Astrocyte (in vitro differentiated cells and primary cell): Measurements from ENCODE around the gene MS4A2. TPM values are rescaled to one million over a fixed set of nuclear protein-coding genes. Genes with fewer than 3 reads are reported as not detected.

Experiments
- DNase-seq: peaks from one replicate; pipeline ENCODE4 v3.0.0-alpha.2; 2010; ENCODE audit warnings: low read depth
- FAIRE-seq: peaks from 2 replicates; lab custom pipeline; 2011; peaks lifted over from hg19 to GRCh38; lab: Jason Lieb, UNC
- H2AFZ ChIP-seq: 2 replicates; pipeline ENCODE4 v1.6.0; 2012; ENCODE audit warnings: low read depth, low read length, inconsistent platforms
- H3K27ac ChIP-seq: 2 replicates; pipeline ENCODE4 v1.5.1; 2011; ENCODE audit warnings: low read depth, low read length, inconsistent platforms
- H3K27me3 ChIP-seq: 2 replicates; pipeline ENCODE4 v1.6.0; 2011; ENCODE audit warnings: low read length, inconsistent platforms; ENCODE audit not compliant: insufficient read depth
- H3K36me3 ChIP-seq: 2 replicates; pipeline ENCODE4 v1.5.1; 2011; ENCODE audit warnings: low read length, inconsistent platforms; ENCODE audit not compliant: insufficient read depth
- H3K4me1 ChIP-seq: 2 replicates; pipeline ENCODE4 v1.5.1; 2011; ENCODE audit warnings: low read length, inconsistent platforms; ENCODE audit not compliant: insufficient read depth
- H3K4me2 ChIP-seq: 2 replicates; pipeline ENCODE4 v1.6.0; 2012; ENCODE audit warnings: low read length, inconsistent platforms
- H3K4me3 ChIP-seq: 2 replicates; pipeline ENCODE4 v1.5.1; 2011; ENCODE audit warnings: low read depth, mild to moderate bottlenecking, low read length, inconsistent platforms; ENCODE audit not compliant: insufficient read depth
- H3K79me2 ChIP-seq: 2 replicates; pipeline ENCODE4 v1.6.0; 2012; ENCODE audit warnings: mild to moderate bottlenecking, low read length, inconsistent platforms; ENCODE audit not compliant: insufficient read depth
- H3K9ac ChIP-seq: 2 replicates; pipeline ENCODE4 v1.6.0; 2012; ENCODE audit warnings: mild to moderate bottlenecking, low read length, inconsistent platforms
- H3K9me3 ChIP-seq: 2 replicates; pipeline ENCODE4 v1.5.1; 2012; ENCODE audit warnings: low read depth, mild to moderate bottlenecking, low read length, inconsistent platforms; ENCODE audit not compliant: insufficient read depth
- H4K20me1 ChIP-seq: 2 replicates; pipeline ENCODE4 v1.6.0; 2012; ENCODE audit warnings: low read length, inconsistent platforms; ENCODE audit not compliant: insufficient read depth
- H3K27ac Mint-ChIP-seq: one replicate; pipeline ENCODE4 v1.8.0; 2021; ENCODE audit warnings: mild to moderate bottlenecking, mixed read lengths; ENCODE audit not compliant: unreplicated experiment
- H3K27me3 Mint-ChIP-seq: one replicate; pipeline ENCODE4 v1.8.0; 2021; ENCODE audit warnings: low read depth, mixed read lengths; ENCODE audit not compliant: unreplicated experiment
- H3K36me3 Mint-ChIP-seq: one replicate; pipeline ENCODE4 v1.8.0; 2021; ENCODE audit warnings: low read depth, mixed read lengths; ENCODE audit not compliant: unreplicated experiment
- H3K4me1 Mint-ChIP-seq: one replicate; pipeline ENCODE4 v1.8.0; 2021; ENCODE audit warnings: low read depth, mixed read lengths; ENCODE audit not compliant: unreplicated experiment
- H3K4me3 Mint-ChIP-seq: one replicate; pipeline ENCODE4 v1.8.0; 2021; ENCODE audit warnings: mild to moderate bottlenecking, moderate library complexity, mixed read lengths; ENCODE audit not compliant: unreplicated experiment
- H3K9me3 Mint-ChIP-seq: one replicate; pipeline ENCODE4 v1.8.0; 2021; ENCODE audit warnings: mild to moderate bottlenecking, mixed read lengths; ENCODE audit not compliant: unreplicated experiment
- EZH2 ChIP-seq: IDR thresholded peaks from 2 replicates; pipeline ENCODE4 v1.6.1; 2012; ENCODE audit warnings: mild to moderate bottlenecking, low read length, inconsistent platforms; ENCODE audit not compliant: insufficient read depth
- total RNA-seq: library from RNA; stranded (reverse); gene quantifications from 2 replicates; pipeline ENCODE4 v1.2.1, GENCODE V29; 2021
- TF ChIP-seq, protein P1 (sequence below): IDR thresholded peaks from 2 replicates; pipeline ENCODE4 v1.5.1; 2011; ENCODE audit warnings: low read depth, mild to moderate bottlenecking, inconsistent platforms, low read length, moderate library complexity; ENCODE audit not compliant: insufficient read depth

MS4A2 gene
- total RNA-seq, 1 donor from 2014 or later, result not detected

- Mint-ChIP-seq H3K36me3 (no peaks in the 10 kb centered on the region), H3K4me1 (peaks cover 2% of the 10 kb centered on the region), H3K27me3 (no peaks in the 10 kb centered on the region), H3K27ac (no peak overlapping the region), H3K4me3 (no peak overlapping the region), H3K9me3 (no peaks in the 10 kb centered on the region)
- H3K4me3 ChIP-seq, result no peak overlapping the region
- H3K27ac ChIP-seq, result no peak overlapping the region
- no peak for FAIRE-seq
- no peak overlapping the region for H3K4me2 ChIP-seq
- no peak overlapping the region for H3K9ac ChIP-seq
- no peaks in the 10 kb centered on the region for H3K9me3 ChIP-seq
- no peaks in the 10 kb centered on the region for H3K36me3 ChIP-seq
- no peak for DNase-seq
- H3K79me2 ChIP-seq, result no peaks in the 10 kb centered on the region
- no peaks in the 10 kb centered on the region for H3K27me3 ChIP-seq
- no peaks in the 10 kb centered on the region for H3K4me1 ChIP-seq
- no peaks in the 10 kb centered on the region for H4K20me1 ChIP-seq
- TF ChIP-seq, protein P1, sequence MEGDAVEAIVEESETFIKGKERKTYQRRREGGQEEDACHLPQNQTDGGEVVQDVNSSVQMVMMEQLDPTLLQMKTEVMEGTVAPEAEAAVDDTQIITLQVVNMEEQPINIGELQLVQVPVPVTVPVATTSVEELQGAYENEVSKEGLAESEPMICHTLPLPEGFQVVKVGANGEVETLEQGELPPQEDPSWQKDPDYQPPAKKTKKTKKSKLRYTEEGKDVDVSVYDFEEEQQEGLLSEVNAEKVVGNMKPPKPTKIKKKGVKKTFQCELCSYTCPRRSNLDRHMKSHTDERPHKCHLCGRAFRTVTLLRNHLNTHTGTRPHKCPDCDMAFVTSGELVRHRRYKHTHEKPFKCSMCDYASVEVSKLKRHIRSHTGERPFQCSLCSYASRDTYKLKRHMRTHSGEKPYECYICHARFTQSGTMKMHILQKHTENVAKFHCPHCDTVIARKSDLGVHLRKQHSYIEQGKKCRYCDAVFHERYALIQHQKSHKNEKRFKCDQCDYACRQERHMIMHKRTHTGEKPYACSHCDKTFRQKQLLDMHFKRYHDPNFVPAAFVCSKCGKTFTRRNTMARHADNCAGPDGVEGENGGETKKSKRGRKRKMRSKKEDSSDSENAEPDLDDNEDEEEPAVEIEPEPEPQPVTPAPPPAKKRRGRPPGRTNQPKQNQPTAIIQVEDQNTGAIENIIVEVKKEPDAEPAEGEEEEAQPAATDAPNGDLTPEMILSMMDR, result no peak
- no peak overlapping the region for H2AFZ ChIP-seq
Observed at GRCh38 chr11:60119710-60120109, 31.2 kb downstream of the MS4A2 start.

DNA sequence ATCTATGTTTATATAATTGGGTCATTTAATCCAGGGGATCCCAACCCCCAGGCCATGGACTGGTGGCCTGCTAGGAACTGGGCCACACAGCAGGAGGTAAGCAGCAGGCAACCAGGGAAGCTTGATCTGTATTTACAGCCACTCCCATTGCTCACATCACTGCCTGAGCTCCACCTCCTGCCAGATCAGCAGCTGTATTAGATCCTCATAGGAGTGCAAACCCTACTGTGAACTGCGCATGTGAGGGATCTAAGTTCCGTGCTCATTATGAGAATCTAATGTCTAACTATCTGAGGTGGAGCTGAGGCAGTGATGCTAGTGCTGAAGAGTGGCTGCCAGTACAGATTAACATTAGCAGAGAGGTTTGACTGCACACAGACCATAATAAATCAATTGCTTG, 32.8 kb downstream of the MS4A2 start:
- no peaks in the 10 kb centered on the region for H3K79me2 ChIP-seq
- H3K4me3 ChIP-seq, result no peak overlapping the region
- H3K9me3 Mint-ChIP-seq, result no peaks in the 10 kb centered on the region
- TF ChIP-seq, protein P1, result no peak
- no peak for TF ChIP-seq EZH2
- no peaks in the 10 kb centered on the region for H4K20me1 ChIP-seq
- no peak overlapping the region for H3K27ac Mint-ChIP-seq
- no peaks in the 10 kb centered on the region for H3K9me3 ChIP-seq
- no peaks in the 10 kb centered on the region for H3K36me3 Mint-ChIP-seq
- no peaks in the 10 kb centered on the region for H3K36me3 ChIP-seq
- no peak overlapping the region for H3K27ac ChIP-seq
- H3K27me3 ChIP-seq, result no peaks in the 10 kb centered on the region
- H3K4me3 Mint-ChIP-seq, result no peak overlapping the region
- no peak overlapping the region for H3K9ac ChIP-seq
- H3K27me3 Mint-ChIP-seq, result no peaks in the 10 kb centered on the region
- H3K4me1 ChIP-seq, result no peaks in the 10 kb centered on the region
- FAIRE-seq (no peak), DNase-seq (no peak)
- H2AFZ ChIP-seq, result no peak overlapping the region
- H3K4me1 Mint-ChIP-seq, result peaks cover 2% of the 10 kb centered on the region
- H3K4me2 ChIP-seq, result no peak overlapping the region

DNA sequence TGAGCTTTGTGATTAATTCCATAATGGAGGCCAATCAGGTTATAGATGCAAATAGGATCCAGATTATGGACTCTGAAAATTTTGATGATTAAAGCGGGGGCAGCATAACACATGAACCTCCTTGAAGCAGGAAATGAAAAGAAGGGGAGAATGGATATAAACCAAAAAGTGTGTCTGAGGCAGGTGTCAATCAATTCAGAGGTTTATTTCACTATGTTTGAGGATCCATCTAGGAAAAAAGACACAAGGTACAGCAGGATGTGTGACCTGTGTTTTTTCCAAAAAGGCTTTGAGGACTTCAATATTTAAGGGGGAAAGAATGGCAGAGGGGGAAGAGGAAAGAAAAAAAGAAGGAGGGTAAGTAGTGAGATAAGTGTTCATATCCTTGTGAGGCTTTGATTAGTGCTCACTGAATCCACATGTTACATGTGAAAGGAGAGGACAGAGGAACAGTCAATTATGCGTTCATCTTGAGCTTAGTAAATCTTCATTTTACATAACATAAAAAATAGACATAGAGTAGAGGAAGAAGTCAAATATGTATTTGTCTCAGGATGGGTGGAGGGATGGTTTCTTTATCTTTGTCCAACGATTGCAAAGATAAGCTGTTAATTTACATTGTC, 34.1 kb downstream of the MS4A2 start:
- H3K4me1 ChIP-seq, result no peaks in the 10 kb centered on the region
- TF ChIP-seq, protein P1, result no peak
- TF ChIP-seq EZH2, result no peak
- no peak overlapping the region for H3K4me2 ChIP-seq
- no peak overlapping the region for H3K9ac ChIP-seq
- H3K27me3 Mint-ChIP-seq, result no peaks in the 10 kb centered on the region
- no peak overlapping the region for H3K27ac ChIP-seq
- H3K4me3 ChIP-seq, result no peak overlapping the region
- no peak overlapping the region for H3K27ac Mint-ChIP-seq
- no peaks in the 10 kb centered on the region for H4K20me1 ChIP-seq
- FAIRE-seq, result no peak
- no peak overlapping the region for H2AFZ ChIP-seq
- no peaks in the 10 kb centered on the region for H3K79me2 ChIP-seq
- no peaks in the 10 kb centered on the region for H3K27me3 ChIP-seq
- no peak for DNase-seq
- H3K36me3 Mint-ChIP-seq, result no peaks in the 10 kb centered on the region
- H3K36me3 ChIP-seq, result no peaks in the 10 kb centered on the region
- H3K9me3 Mint-ChIP-seq, result no peaks in the 10 kb centered on the region
- H3K9me3 ChIP-seq, result no peaks in the 10 kb centered on the region
- no peak overlapping the region for H3K4me3 Mint-ChIP-seq
- H3K4me1 Mint-ChIP-seq, result peaks cover 3% of the 10 kb centered on the region
